Stimulated activated CD4-positive, alpha-beta T cell treated with anti-CD3 and anti-CD28 coated beads, Interleukin-15, amount 100 ng/mL, for 1 hour (primary cell): ENCODE data around the gene GMPPA.

Experiments
- DNase-seq, 2 donors: peaks; one replicate each; pipeline ENCODE4 v3.0.0-alpha.2; 2020; ENCODE audit warnings: low read depth in 1 of 2, low spot score in 1 of 2

Gene GMPPA

DNA sequence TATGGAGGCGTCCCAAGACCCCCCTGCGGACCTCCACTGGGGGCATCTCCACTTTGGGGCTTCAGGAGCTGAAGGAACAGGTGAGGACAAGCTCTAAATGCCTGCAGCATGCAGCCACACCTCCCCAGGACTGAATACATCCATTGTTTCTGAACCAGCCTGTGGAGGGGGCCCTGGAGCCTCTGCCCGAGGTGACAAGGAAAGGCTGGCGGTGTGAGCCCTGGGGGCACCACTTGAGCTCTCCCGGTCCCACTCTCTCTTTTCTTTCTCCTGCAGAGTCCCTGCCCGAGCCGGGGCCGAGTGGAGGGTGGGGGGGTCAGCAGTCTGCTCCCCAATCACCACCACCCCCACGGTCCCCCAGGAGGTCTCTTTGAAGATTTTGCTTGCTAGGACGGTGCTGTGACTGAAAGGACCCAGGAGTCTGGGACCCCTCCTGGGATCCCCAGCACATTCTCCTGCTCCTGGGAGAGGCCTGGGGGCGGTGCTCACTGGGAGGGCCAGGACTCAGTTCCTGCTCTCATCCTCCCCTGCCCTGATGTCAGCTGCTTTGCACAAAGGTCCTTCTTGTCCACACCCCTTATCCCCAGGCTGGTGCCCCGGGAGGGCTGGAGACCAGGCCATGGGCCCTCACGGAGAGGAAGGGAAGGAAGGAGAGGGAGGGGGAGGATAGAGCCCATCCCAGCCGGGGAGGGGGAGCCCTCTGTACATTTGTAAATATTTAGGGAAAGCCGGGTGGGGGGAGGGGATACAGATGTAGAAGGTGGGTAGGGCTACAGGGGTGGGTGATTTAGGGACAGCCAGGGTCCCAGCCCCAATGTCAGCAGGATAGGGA lies 39.2 kb downstream of the GMPPA start:
- no peak for DNase-seq

DNA sequence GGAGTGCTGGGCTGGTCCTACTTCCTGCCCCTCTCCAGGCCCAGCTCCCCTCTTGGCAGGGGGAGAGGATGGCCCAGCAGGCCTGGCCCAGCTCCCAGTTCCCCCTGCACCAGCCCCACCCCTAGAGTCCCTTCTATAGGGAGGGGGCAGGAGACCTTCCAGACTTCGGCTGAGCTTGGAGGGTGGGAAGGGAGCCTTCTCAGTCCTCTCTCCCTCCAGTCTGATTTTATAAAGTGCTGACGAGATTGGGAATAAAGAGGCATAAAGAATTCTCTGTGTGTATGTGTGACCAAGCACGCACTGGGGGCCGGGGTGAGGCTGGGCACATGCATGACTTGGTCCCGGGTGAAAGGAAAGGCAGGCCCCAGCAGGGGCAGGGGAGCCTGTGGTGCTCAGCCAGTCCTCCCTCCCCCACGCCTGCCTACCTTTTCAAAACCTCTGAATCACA lies 39.8 kb downstream of the GMPPA start:
- no peak for DNase-seq

DNA sequence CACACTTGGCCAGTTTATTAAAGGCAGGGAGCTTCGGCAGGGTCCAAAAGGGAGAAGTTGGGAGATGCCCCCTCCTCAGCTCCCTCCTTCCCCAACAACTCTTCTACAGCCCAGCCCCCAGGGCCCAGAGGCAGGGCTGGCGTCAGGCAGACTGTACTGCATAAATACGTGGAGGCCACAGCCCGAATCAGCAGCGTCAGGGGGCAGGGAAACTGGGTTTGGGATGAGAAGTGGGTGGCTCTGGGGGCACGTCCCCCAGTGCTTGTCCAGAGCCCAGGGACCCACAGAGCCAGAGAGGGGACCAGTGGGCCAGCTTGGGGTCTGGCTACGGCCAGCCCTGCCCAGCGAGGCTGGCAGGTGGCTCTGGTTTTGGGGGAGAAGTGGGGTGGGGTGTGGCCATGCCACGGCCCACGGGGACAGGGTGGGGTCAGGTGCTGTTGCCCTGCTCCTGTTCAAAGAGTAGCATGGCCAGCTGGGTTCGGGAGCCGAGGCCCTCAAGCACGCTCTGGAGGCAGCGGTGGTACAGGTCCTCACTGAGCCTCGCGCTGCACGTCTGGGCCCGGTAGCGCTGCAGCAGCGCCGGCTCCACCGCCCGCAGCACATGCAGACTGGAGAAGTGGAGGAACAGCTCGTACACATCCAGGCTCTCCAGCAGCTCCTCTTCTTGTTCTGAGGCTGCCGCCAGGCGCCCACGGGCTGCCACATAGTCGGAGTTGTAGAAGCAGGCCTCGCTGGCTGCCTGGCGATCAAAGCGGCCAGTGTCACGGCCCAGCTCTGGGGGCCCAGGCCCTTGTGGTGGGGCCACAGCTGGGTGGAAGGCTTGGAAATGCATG lies 40.5 kb downstream of the GMPPA start:
- DNase-seq, result no peak

DNA sequence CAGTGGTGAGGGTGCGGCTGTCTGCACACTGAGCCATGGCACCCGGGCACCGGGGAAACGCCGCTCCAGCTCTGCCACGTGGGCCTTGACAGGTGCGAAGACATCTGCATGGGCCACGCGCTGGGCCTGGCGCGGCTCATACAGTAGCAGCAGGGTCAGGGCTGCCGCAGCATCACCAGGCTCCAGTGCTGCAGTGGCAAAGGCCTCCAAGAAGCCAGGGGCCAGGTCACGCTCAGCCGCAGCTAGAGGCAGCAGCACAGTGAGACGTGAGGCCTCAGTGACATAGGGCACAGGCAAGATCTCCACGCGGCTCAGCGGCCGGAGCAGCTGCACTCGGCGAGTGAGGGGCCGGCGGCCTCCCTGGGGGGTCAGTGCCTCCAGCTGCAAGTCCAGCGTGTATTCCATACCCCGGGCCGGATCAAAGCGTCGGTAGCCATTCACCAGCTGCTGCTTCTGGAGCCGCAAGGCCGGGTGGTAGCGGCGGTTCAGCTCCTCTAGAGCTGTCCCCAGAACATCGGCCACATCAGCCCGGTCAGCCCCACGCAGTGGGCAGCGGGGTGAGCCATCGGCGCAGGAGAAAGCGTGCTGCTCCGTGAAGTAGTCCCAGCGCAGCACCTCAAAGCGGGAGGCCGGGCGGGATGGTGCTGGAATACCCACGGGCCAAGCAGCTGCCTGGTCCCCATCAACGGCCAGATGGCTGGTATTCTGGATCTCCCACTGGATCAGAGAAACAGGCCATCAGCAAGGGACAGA lies 41.4 kb downstream of the GMPPA start:
- no peak for DNase-seq

DNA sequence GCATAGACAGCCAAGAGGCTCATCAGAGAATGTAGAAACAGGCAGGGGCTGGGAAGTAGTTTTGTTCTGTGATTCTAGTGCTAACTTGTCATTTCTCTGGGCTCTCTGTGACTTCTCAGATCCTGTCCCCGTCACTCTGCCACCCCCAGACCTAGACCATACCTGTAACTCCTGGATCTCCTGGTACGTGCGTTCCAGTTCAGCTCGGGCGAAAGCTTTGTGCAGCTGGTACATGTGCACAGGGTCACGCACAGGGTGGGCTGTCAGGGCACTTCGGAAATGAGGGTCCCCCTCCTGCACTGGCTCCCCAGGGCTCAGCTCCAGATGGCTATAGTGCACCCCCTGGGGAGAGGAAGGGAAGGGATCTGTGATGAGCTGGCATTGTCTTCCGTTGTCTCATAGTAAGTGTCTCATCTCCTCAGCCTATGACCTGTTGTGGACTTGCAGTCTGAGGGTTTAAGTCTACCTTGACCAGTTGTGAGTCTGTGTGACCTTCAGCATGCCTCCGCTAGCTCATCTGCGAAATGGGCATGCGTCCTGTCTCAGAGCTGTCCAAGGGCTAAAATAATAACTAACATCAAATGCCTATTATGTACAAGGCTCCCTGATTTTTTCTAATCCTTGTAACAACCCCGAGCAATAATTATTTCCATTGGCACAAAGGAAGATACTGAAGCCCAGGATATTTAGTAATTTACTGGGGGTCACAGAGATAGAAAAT lies 42.3 kb downstream of the GMPPA start:
- no peak for DNase-seq

DNA sequence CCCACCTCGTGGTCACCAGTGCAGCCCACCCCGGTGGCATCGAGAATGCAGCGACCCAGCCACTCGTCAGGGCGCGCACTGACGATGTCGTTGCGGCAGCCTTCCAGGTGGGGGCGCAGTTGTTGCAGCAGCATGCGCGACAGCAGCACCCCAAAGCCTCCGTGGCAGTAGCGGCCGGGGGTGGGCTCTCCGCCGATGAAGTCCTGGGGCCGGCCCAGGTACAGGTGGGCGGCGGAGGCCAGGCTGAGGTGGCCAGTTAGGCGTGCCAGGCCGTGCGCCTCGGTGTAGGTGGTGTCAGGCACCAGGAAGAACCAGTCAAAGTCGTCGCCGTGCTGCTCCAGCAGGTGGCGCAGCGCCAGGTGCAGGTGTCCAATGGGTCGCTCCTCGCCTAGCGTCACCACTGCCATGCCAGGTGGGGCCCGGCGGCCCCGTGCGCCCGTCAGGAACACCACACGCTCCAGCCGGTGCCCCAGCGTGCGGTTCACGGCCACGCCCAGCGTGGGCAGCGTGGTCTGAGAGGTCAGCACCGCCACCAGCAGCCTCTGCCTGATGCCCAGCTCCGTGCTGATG lies 43.0 kb downstream of the GMPPA start:
- DNase-seq, result peak; percentile 78 to 83

DNA sequence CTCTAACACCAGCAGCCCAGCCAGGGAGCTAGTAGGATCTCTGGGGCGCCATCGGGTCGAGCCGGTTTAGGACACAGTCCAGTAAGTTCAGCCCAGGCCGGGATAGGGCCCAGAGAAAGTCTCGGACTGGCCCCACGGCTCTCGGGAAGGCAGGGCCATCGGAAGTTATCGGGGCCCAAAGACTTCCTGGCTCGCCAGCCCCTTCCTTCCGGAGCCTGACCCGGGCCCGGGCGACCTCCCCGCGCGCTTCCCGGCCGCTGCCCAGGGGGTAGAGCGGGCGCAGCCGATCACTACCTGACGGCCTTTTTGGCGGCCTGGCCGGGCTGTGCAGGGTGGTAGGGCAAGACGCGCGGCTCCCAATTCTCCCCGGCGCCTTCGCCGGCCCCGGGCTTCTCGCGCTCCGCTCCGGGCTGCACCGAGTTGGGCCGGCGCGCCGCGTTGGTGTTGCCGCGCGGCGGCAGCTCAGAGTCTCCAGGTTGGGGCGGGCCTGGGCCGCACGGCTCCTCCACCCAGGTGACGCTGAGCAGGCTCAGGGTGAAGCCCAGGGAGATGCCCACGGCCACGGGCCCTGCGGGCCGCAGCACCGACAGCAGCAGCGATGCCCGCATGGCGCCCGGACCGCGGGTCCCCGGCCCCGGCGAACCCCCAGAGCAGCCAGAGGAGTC lies 44.4 kb downstream of the GMPPA start:
- no peak for DNase-seq

DNA sequence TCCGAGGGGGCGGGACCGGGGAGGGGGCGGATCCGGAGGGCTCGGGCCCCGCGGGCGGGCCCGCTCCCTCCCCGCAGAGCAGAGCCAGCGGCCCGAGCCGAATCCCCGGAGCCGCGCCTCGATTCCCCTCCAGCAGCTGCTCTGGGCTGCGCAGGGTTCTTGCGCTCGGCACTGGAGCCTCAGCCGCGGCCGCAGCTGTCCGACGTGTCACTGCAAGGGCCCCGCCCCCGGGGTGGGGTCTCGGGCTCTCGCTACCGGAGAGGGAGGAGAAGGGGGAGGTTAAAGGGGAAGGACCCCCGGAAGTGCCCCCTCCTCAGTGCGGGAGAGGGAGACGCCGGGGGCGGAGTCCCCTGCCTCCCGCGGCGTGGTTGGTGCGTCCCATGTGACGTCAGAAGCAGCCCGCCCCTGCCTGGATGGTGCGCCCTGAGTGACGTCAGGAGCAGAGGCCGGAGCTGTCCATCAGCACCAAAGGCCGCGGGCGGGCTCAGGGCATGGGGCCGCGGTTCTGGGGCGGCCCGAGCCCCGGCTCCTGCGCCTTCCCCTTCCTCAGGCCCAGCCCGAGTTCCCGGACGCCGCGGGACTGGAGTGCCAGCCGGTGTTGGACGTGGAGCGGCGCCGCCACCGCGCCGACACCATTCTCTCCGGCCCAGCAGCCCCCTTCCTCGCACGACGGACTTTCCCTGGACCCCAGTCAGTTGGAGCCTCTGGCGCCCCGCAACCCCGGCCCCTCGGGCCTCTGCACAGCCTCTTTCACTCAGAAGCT lies 45.1 kb downstream of the GMPPA start, which contains the start of the genes CHPF and TMEM198:
TSS of gene CHPF (minus strand) at position 214 of the 763 bp plus-strand sequence. CDS start 271 bp downstream, outside the sequence.
TSS of gene TMEM198 (plus strand) at position 433 of the 763 bp plus-strand sequence. CDS start 700 bp downstream, outside the sequence.
- DNase-seq, result peak; percentile 81 to 87

DNA sequence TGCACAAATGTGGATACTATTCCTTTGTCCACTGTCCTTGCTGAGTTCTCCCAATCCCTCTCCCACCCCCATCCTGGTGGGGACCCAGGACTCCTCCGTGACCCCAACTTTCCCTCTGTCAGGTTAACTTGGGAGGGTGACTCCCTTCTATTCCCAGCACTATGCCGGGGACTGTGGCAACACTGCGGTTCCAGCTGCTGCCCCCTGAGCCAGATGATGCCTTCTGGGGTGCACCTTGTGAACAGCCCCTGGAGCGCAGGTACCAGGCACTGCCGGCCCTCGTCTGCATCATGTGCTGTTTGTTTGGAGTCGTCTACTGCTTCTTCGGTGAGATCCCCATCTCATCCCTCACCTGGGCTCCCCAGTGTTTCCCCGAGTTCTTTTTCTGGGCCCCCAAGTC lies 45.9 kb downstream of the GMPPA start:
- no peak for DNase-seq

DNA sequence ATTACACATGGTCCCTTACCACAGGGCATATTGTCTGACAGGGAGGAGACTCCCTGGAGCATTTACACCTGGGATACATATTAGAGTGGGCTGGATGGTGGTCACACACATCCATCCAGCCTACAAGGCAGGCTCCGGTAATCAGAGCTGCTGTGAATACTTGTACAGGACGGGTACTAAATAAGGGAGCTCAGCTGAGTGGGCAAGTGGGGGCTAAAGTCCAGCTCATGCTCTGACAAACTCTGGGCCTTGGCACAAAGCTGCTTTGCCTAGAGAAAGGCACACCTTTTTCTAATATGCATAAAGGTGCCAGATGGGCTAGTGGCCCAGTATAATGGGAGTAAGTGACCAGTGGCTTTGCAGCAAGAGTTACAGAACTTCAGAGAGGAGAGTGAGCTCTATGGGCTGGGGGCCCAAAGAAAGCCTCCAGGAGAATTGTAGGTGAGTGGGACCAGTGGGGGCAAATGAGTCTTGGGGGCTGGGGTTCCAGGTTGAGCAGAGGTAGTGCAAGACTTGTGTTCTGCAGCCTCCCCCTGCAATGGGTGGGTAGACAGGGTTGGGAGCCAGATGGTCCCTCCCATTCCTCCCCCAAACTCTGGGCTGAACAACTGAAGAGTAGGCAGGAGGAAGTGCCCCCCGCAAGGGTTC lies 46.7 kb downstream of the GMPPA start:
- no peak for DNase-seq

DNA sequence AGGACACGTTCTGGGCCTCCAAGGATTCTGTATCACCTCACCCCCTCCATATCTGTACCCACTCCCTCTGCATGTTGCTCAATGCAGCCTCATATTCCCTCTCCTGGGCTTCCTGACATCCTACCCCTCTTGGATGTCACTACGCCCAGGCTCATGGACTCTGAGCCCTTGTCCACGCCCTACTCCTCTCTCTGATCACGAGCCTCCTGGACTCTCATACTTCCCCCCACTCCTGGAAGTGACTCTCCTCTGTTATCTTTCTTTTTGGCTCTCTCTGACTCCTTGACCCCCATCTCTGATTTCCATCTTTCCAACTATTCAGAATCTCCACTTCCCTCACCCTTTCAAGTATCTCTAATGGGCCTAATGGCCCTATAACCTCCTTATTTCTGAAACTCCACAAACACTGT lies 47.3 kb downstream of the GMPPA start:
- no peak for DNase-seq

DNA sequence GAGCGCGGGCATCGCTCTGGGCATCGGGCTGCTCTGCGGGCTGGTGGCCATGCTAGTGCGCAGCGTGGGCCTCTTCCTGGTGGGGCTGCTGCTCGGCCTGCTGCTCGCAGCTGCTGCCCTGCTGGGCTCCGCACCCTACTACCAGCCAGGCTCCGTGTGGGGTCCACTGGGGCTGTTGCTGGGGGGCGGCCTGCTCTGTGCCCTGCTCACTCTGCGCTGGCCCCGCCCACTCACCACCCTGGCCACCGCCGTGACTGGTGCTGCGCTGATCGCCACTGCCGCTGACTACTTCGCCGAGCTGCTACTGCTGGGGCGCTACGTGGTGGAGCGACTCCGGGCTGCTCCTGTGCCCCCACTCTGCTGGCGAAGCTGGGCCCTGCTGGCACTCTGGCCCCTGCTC lies 48.9 kb downstream of the GMPPA start:
- DNase-seq, result no peak

DNA sequence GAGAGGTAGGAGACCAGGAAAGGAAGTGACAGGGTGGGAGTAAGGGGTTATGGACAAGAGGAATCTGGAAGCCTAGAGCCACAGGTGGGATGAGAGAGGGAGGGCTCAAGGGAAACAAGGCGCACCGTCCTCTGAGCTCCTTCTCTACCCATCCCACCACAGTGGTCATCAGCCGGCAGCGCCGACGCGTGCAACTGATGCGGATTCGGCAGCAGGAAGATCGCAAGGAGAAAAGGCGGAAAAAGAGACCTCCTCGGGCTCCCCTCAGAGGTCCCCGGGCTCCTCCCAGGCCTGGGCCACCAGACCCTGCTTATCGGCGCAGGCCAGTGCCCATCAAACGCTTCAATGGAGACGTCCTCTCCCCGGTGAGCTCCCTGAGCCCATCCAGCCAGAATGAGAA lies 50.3 kb downstream of the GMPPA start:
- DNase-seq, result no peak

DNA sequence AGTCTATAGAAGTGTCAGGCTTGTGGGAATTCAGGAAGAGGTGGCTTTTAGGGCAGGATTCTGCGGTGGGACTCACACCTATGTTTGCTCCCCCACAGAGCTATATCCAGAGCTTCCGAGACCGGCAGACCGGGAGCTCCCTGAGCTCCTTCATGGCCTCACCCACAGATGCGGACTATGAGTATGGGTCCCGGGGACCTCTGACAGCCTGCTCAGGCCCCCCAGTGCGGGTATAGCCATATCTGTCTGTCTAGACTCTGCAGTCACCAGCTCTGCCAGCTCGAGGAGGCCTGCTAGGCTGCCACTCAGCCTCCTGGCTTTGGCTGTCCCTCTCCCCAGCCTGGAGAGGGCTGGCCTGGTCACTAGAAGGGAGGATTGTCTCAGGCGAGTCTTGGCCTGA lies 50.9 kb downstream of the GMPPA start:
- DNase-seq, result no peak

DNA sequence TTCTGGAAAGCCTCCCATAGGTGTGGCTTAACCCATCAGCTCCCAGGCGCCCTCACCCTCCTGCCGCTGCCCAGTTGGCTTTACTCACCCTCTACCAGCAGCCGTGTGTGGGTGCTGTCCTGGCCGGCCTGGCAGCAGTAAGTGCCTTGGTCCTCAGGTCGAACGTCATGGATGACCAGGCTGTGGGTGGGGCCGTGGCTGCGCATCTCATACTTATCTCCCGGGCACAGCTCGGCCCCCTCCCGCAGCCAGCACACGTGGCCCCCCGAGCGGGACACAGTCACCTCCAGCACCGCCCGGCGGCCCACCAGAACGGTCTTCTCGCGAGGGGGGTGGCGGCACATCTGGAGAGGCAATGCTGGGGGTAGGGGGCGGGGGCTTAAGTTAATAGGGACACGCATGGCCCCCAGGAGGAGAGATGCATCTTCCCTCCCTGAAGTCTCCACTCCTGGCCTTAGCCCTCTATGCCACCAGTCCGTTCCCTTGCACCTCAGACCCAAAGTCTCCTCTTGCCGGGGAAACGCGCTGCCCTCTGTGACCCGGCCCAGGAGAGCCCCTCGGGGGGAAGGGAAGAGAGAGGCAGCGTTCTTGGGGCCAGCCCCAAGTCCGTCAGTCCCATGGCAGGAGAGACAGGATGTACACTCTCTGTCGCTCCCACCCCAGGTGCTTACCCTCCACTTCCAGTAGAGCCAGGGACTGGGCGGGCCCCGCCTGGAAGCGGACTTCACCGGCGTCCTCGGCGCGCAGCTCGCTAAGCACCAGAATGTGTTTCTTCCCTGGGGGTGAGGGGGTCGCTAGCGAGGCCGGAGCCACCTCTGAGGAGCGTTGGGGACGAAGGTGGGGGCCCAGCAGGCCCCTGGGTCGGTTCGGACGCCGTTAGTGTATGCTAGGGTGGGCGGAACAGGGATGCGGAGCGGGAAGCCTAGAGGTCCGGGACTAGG lies 53.0 kb downstream of the GMPPA start:
- DNase-seq, result no peak

DNA sequence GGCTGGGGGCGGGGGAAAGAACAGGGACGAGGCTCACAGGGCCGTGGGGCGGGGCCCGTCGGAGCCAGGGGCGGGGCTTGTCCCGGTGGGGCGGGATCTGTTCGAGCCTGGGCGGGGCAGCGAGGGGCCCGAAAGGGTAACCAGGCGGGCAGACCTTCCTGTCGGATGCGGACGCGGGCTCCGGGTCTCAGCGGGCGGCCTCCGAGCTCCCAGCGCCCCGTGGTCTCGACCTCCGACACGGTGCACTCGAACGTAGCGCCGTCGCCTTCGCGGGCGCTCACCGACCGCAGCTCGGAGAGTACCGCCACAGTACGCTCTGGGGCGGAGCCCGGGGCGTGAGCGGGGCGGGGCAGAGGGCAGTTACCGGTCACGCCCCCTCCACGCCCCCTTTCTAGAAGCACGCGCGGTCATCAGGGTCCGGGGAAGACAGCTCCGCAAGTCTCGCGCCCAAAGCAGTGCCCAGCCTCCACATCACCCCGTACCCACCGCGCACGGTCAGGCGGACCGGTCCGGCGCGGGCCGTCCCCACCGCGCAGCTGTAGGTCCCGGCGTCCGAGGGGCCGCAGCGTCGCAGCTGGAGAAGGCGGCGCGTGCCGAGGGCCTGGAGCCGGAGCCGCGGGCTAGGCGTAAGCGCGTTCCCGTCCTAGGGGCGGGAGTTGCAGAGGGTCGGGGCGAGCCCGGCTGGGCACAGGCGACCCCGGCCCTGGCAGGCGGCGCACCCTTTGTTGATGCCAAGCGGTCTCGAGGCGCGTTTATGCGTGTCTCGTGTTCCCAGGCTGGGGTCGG lies 53.9 kb downstream of the GMPPA start:
- peak; percentile 61 to 74 for DNase-seq

DNA sequence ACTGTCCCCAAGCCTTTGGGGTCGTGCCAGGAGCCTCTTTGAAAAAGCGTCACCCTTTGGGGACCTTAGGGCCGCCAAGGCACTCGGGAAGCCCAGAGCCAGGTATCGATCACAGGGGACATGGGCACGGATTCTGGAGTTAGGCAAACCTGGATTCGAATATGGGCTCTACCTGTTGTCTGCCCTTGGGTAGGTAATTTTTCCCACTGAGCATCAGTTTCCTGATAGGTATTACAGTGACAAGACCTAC lies 54.4 kb downstream of the GMPPA start:
- DNase-seq, result no peak
